ENCODE measurements around the gene SLC25A10. TPM values are rescaled to one million over a fixed set of nuclear protein-coding genes. Genes with fewer than 3 reads are reported as not detected.

Gene SLC25A10
- total and polyA plus RNA-seq, 2 of the 8 experiments (the other 6 are each of a cell fraction or from before 2014, with no cell fraction given): 22.2 to 43.0 TPM

DNA sequence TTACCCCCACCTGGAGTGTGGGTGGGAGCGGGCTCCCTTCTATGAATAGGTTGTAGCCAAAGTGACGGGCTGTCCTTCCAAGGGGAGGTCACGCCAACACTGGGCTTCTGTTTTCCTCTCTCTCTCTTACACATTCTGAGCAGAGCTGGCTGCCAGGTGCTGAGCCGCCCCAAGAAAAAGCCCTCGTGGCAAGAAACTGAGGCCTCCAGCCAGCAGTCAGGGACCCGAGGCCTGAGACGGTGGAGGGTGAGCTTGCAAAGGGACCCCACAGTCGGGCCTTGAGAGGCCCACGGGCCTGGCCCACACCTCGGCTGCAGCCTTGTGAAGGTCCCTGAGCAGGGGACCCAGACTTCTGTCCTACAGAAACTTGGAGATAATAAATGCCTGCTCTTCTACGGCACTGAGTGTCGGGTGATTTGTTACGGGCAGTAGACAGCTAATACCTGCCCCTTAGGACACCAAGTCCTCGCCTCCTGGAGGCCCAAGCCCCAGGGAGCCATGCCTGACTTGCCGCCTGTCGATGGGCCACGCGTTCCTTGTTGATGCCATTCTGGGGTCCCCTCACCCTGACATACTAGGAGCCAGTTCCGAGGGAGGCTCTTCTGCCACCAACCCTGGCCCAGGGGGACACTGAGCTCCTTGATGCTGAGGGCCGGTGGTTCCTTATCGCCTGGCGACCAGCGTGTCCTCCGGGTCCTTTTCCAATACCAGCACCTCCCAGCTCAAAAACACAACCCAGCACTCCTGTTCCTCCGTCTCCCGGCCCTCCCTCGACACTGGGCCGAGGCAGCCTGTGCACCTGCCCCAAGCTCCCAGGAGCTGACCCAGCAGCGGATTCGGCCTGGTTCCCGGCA, 26.1 kb downstream of the SLC25A10 start:
- no peak for FAIRE-seq
- Histone ChIP-seq H2BK20ac (ENCODE audit: low read length) (no peak overlapping the region), H4K5ac (ENCODE audit: insufficient read length, low read depth, low read length) (no peak overlapping the region), H3K18ac (ENCODE audit: extremely low read depth, low read length) (no peak overlapping the region), H4K8ac (ENCODE audit: extremely low read depth, insufficient read depth, low read length) (no peak overlapping the region; the same call in 1 of the 2 replicates), H2BK12ac (ENCODE audit: low read depth, low read length) (no peak overlapping the region), H3K4me3 (ENCODE audit: extremely low read depth in 1 of 4, insufficient read depth in 2 of 4, low read depth in 3 of 4, low read length in 4 of 4) (no peak overlapping the region), H3K14ac (ENCODE audit: insufficient read length) (no peak overlapping the region), H3K36me3 (ENCODE audit: control insufficient read depth in 2 of 4, insufficient read depth in 4 of 4, low read length in 3 of 4) (no peaks in the 10 kb centered on the region), H3K9ac (replicated peaks in 1 of 4; ENCODE audit: extremely low read depth in 1 of 4, low read depth in 3 of 4, low read length in 3 of 4) (no peak overlapping the region), H2BK15ac (ENCODE audit: low read length) (no peak overlapping the region), H2AK5ac (ENCODE audit: low read depth, low read length) (no peak overlapping the region), H3K4me2 (ENCODE audit: insufficient read depth in 1 of 2, low read depth in 2 of 2, low read length in 2 of 2) (no peak overlapping the region), H2AFZ (ENCODE audit: low read length) (no peak overlapping the region), H2BK120ac (replicated peaks; ENCODE audit: low read depth, low read length) (no peak overlapping the region), H4K20me1 (replicated peaks in 1 of 2; ENCODE audit: control insufficient read depth in 1 of 2, insufficient read depth in 2 of 2, low read length in 2 of 2) (peaks cover 0 to 3% of the 10 kb centered on the region in 2 experiments), H3K23me2 (ENCODE audit: low read depth, low read length) (peaks cover 4% of the 10 kb centered on the region; the same call in 1 of the 2 replicates), H3K56ac (replicated peaks; ENCODE audit: insufficient read length, low read depth, low read length) (no peak overlapping the region), H3K27ac (ENCODE audit: low read depth, low read length) (no peak overlapping the region), H3K27me3 (replicated peaks in 1 of 4; ENCODE audit: control insufficient read depth in 3 of 4, extremely low read depth in 1 of 4, insufficient read depth in 3 of 4, low read length in 3 of 4) (peaks cover 0 to 2% (median 0%) of the 10 kb centered on the region in 4 experiments; a peak in 1 of 7 replicates), H3K4me1 (replicated peaks in 1 of 4; ENCODE audit: control insufficient read depth in 3 of 4, insufficient read depth in 4 of 4, low read length in 3 of 4) (peaks cover 0 to 3% (median 1%) of the 10 kb centered on the region in 4 experiments; a peak in 2 of 7 replicates), H2BK5ac (ENCODE audit: low read depth, low read length) (no peak overlapping the region), H3K9me3 (ENCODE audit: insufficient read depth in 2 of 2, low read depth in 1 of 2, low read length in 1 of 2) (no peaks in the 10 kb centered on the region), H3K79me1 (ENCODE audit: low read depth, low read length) (no peaks in the 10 kb centered on the region), H3K23ac (ENCODE audit: insufficient read length) (no peak overlapping the region), H3K79me2 (ENCODE audit: control insufficient read depth in 1 of 2, insufficient read depth in 2 of 2, low read length in 2 of 2) (no peaks in the 10 kb centered on the region), H4K91ac (replicated peaks; ENCODE audit: insufficient read length, low read length) (no peak overlapping the region), H3K4ac (replicated peaks; ENCODE audit: insufficient read length, low read depth, low read length) (no peak overlapping the region)
- CTCF ChIA-PET (ENCODE audit: partially characterized antibody): interaction anchor here (1.2 to 2.1 kb wide), 7 partner anchors 13 to 131 kb away, joined by 3 to 8 read pairs (median 4); no protein-coding TSS in a partner anchor
- DNase-seq (ENCODE audit: low read depth in 1 of 2, low spot score in 2 of 2): no peak
- POLR2A ChIA-PET (ENCODE audit: partially characterized antibody): interaction anchor here (0.7 to 1.8 kb wide), 4 partner anchors 63 to 103 kb away, joined by 3 to 5 read pairs (median 4); no protein-coding TSS in a partner anchor
- WGBS, 2 experiments (ENCODE audit: extremely low coverage in 1 of 2, insufficient coverage in 1 of 2, insufficient read length in 1 of 2, insufficient replicate concordance in 2 of 2, low coverage in 1 of 2, low lambda C conversion rate in 2 of 2, missing lambda C conversion rate in 1 of 2): 94% methylated on average over 31 of the region's 31 CpGs; no CpG with 5 or more reads in 1 of the 2 experiments
- TF ChIP-seq SRF (IDR thresholded peaks at IDR 0.05; ENCODE audit: low read depth, low read length) (no peak), SIN3A (conservative IDR thresholded peaks at IDR 0.05 in 1 of 2, IDR thresholded peaks at IDR 0.05 in 1 of 2; ENCODE audit: low read depth in 1 of 2, low read length in 2 of 2) (no peak), HDAC2 (IDR thresholded peaks at IDR 0.05; ENCODE audit: borderline replicate concordance in 1 of 2, low read depth in 2 of 2, low read length in 2 of 2) (no peak)
- TF ChIP-seq, protein P1, sequence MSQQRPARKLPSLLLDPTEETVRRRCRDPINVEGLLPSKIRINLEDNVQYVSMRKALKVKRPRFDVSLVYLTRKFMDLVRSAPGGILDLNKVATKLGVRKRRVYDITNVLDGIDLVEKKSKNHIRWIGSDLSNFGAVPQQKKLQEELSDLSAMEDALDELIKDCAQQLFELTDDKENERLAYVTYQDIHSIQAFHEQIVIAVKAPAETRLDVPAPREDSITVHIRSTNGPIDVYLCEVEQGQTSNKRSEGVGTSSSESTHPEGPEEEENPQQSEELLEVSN (IDR thresholded peaks at IDR 0.05): no peak

Data from H1 (cell line).